Liver (tissue), 3 donors: ENCODE data around the gene GRM2.

Experiments
- CTCF ChIP-seq: fragments of 150-350 bp; IDR thresholded peaks from 2 replicates; pipeline ENCODE4 v1.5.1; 2017; ENCODE audit warnings: improper control_type of control experiment, low read depth, low read length; ENCODE audit not compliant: missing input control
- EGR1 ChIP-seq, 2 donors: IDR thresholded peaks; 2 replicates each; pipeline ENCODE4 v1.6.1; 2016 to 2018; ENCODE audit warnings: antibody characterized with exemption in 2 of 2, low read depth in 2 of 2
- FOXA1 ChIP-seq: IDR thresholded peaks from 2 replicates; pipeline ENCODE4 v1.6.1; 2016; ENCODE audit warnings: antibody characterized with exemption
- MAX ChIP-seq: IDR thresholded peaks from 2 replicates; pipeline ENCODE4 v1.6.1; 2016; ENCODE audit warnings: antibody characterized with exemption
- RAD21 ChIP-seq, 2 donors: IDR thresholded peaks; 2 replicates each; pipeline ENCODE4 v1.6.1; 2016; ENCODE audit warnings: antibody characterized with exemption in 2 of 2, mild to moderate bottlenecking in 2 of 2
- REST ChIP-seq: IDR thresholded peaks from 2 replicates; pipeline ENCODE4 v1.6.1; 2016; ENCODE audit warnings: antibody characterized with exemption, mild to moderate bottlenecking
- RXRA ChIP-seq, 2 donors: IDR thresholded peaks; 2 replicates each; pipeline ENCODE4 v1.6.1; 2017 to 2018; ENCODE audit warnings: antibody characterized with exemption in 2 of 2, mild to moderate bottlenecking in 1 of 2
- TAF1 ChIP-seq: conservative IDR thresholded peaks from 2 replicates; pipeline ENCODE4 v1.6.1; 2016; ENCODE audit warnings: antibody characterized with exemption, mild to moderate bottlenecking
- TF ChIP-seq, protein P1 (sequence below): IDR thresholded peaks from 2 replicates; pipeline ENCODE4 v1.6.1; 2016; ENCODE audit warnings: antibody characterized with exemption
- donor health status: healthy.
- donor health status: healthy.

- no peak for TF ChIP-seq CTCF
- TF ChIP-seq REST = no peak
- TF ChIP-seq FOXA1 = no peak
- TF ChIP-seq, protein P1, sequence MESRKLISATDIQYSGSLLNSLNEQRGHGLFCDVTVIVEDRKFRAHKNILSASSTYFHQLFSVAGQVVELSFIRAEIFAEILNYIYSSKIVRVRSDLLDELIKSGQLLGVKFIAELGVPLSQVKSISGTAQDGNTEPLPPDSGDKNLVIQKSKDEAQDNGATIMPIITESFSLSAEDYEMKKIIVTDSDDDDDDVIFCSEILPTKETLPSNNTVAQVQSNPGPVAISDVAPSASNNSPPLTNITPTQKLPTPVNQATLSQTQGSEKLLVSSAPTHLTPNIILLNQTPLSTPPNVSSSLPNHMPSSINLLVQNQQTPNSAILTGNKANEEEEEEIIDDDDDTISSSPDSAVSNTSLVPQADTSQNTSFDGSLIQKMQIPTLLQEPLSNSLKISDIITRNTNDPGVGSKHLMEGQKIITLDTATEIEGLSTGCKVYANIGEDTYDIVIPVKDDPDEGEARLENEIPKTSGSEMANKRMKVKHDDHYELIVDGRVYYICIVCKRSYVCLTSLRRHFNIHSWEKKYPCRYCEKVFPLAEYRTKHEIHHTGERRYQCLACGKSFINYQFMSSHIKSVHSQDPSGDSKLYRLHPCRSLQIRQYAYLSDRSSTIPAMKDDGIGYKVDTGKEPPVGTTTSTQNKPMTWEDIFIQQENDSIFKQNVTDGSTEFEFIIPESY = no peak
- no peak for TF ChIP-seq RAD21 (IDR thresholded peaks at IDR 0.05)
- TF ChIP-seq EGR1 (IDR thresholded peaks at IDR 0.05; ENCODE audit: low read depth in 2 of 2) = no peak
- TF ChIP-seq RXRA (IDR thresholded peaks at IDR 0.05) = no peak
- TF ChIP-seq TAF1 = no peak
- TF ChIP-seq MAX = no peak
Observed at GRCh38 chr3:51720292-51721061, 13.6 kb downstream of the GRM2 start.
